Bone marrow (tissue), 2 donors: Measurements from ENCODE around the gene TUNAR.

ENCODE experiments used
- DNase-seq, 2 donors: peaks; one replicate each; lab custom pipeline; 2025; lab: John Stamatoyannopoulos, UW

TUNAR gene

DNA sequence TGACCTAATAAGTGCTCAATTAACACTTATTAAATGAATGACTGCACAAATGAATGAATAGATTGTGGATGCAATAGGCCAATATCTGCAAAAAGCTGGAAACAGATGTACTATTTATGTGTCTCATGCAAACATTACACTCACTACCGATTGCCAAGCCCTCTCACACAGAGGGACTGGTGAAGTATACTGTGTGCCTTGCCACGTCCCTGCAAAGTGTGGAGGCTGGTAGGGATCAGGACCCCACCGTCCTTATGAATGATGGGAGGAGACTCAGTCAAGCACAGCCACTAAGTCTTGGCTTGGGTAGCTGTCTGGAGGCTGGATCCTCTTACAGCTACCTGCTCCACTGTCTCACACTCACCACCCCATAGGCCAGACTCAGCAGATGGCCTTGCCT lies 3.9 kb upstream of the TUNAR start:
- DNase-seq, result no peak

DNA sequence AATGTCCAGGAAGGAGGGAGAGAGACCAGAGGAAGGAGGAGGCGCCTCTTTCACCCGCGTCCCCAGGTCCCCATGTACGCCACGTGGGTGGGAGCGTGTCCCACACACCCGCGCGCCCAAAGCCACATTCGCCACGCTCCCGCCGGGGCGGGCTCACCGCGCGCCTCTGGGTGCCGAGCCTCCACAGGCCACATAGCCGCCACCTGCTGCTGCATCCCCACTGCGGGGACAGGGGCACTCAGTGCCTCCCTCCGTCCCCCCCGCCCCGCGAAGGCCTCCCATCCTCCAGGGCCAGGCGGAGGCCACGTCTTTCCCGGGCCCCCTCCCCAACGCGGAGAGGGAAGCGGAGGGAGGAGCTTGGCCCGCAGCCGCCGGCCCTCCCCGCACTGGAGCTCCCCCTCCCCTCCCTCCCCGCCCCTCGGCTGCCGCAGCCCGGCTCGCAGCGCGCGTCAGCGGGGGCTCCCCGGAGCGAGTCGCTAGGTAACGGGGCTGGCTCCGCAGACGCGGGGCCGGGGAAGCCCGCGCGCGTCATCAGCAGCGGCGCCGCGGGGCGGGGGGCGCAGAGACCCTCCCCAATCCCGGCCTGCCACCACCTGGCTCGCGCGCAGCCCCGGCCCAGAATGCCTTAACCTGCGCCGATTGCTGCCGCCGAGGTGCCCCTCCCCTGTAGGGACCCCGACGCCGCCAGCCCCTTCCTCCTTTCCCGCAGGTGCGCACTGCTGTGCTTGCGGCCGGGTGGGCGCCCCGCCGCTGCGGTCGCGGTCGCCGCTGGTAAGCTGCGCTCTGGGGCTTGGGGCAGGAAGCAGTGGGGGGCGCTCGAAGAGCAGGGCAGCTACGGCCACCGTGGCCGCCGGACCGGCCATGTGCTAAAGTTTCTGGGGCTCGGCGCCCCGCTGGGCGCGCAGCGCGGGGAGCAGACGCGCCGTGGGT lies 536 bp upstream of the TUNAR start:
- no peak for DNase-seq

DNA sequence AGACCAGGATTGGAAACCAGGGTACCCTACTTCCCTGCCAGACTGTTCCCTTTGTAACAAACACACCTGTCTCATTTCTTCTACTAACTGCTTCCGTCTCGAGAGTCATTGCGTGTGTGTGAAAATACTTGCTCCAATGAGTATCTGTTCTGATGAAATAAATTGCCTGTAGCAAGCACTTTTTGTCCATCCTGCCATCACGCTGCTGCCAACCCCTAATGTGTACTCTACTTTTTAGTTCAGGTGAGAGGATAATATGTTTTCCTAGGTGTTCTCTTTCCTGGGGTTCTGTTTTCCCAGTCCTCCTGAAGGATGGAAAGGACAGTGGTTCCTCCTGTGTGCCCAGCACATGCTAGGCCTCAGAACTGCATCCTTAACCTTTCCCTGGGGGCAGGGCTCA lies 1.0 kb downstream of the TUNAR start:
- no peak for DNase-seq

DNA sequence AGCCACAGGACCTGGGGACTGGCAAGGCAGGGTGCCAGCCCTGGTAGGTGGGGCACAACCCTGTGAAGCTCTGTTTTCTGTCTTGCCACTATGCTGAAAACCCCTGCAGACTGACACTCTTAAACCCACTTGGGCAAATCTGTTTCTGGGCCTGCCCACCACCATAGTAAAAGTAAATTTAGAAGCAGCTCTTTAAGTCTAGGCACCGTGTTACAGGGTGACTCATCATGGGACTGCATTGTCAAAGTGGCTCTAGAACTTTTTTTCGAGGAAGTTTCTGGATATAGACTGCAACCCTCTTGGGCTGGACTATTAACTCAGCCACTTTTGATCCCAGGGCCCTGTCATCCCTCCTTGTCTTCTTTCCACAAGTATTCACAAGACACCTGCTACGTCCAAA lies 7.7 kb downstream of the TUNAR start:
- DNase-seq, result no peak

DNA sequence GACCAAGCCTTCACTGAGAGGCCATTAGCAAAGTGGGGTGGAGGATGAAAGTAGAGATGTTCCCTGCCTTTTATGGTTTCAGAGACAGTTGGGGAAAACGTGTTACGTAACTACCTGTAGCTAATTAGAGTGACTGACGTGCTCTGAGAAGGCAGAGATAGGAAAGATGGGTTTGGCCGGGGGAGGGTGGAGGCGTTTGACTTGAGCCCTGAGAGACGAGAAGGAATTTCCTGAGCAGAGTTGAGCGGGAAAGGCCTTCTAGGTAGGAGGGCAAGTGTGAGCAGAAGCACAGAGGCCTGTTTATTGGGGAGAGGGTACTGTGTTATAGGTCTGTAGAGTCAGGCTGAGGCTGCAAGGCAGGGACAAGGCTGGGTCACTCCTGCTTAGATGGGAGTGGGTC lies 8.6 kb downstream of the TUNAR start:
- DNase-seq, result no peak

DNA sequence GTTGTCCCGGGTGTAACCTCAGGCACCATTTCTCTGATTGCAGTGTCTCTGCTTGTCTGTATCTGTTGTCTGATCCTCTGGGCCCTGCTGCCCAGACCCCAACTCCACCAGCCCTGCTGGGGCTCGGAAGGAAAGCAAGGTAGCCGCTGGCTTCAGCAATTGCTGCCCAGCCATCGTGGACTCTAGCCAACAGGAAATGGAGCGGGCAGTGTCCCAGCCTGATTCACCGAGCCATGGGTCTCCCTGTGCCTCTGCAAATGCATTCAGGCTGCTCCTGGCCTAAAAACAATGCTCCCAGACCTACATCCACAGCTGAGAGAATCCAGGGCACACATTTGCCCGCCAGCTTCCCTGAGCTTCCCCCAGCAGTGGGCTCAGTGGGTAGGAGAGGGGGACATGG lies 9.2 kb downstream of the TUNAR start:
- no peak for DNase-seq

DNA sequence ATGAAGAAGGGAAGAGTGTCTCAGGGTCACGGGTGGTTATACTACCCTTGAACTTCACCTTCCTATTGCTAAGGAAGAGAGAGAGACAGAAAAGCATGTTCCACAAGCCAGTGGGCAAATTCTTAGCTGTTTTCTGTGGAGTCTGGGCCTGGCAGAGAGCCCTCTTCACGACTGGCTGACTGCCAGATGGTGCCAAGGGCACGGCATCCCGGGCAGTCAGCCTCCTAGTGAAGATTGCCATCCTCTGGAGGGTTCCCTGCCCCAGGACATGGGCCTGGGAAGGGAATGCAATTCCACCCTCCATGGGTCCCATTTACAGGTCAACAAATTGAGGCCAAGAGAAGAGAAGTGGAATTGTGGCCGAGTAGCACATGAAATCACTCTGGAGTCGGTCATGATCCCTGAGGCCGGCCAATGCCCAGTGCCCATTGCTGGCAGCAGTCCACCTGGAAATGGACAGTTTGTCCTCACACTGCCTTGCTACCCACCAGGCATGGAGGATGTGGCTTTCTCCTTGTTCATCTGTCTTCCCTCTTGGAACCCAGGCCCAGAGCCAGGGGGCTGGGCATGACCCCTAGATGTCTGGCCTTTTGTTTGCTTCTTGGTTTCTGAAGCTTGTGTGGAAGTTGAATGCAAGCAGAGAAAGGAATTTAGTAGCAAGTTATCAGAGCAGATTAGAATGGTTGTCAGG lies 9.9 kb downstream of the TUNAR start:
- DNase-seq, result no peak

DNA sequence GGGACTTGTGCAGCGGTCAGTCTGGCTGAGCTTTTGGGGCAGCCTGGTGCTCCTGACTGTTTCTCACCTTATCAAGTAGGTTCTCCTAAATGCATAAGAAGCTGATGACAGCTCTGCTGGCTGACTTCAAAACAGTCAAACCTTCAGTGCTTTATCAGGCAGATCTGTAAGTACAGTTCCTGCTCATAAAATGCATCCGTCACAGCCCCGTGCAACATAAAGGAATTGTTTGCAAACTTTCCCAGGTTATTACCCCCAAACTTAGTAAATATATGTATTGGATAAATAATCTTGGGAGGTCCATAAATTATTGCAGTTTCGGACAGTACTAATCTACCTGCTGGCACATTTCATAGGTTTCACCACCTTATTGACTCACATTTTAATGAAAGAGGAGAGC lies 10.7 kb downstream of the TUNAR start:
- DNase-seq, result no peak

DNA sequence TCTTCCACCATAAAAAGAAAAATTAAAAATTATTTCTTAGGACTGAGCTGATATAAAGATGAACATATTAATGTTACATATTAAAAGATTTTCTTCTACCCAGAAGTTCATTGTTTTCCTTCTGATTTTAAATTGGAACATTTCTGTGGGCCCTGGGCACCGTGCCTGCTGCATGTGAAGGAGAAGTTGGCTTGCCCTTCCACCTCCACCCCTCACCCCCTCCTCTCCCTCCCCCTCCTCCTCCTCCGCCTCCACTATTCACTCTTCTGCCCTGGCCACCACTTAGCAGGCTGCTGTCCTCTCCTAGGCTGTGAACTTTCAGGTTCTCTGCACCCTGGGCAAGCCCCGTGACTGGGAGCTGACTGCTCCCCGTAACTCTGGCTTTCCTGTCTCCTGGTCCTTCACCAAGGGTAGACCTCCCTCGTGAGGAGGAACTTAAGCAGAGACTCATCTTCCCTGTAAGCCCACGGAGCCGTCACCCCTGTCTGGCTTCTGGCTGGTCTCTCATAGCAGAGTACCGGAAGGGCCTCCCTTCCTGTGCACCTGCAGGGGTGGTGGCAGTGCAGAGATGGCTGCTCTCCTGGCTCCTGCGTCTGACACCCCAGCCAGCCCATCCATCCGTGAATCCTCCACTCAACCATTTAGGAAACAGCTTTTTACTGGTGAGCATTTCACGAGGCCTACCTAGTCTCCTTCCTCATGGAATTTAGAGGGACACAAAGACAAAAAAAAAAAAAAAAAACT lies 12.8 kb downstream of the TUNAR start:
- DNase-seq, result no peak

DNA sequence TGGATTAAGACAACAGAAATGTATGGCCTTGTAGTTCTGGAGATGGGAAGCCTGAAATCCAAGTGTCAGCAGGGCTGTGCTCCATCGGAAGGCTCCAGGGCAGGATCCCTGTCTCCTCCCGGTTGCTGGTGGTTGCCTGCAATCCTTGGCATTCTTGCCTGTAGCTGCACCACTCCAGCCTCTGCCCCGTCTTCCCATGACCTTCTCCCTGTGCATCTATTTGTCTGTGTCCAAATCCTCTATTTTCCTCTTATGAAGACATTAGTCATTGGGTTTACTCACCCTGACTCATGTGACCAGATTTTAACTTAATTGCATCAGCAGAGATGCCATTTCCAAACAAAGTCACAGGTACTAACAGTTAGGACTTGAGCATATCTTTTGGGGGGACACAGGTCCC lies 15.1 kb downstream of the TUNAR start:
- DNase-seq, result no peak

DNA sequence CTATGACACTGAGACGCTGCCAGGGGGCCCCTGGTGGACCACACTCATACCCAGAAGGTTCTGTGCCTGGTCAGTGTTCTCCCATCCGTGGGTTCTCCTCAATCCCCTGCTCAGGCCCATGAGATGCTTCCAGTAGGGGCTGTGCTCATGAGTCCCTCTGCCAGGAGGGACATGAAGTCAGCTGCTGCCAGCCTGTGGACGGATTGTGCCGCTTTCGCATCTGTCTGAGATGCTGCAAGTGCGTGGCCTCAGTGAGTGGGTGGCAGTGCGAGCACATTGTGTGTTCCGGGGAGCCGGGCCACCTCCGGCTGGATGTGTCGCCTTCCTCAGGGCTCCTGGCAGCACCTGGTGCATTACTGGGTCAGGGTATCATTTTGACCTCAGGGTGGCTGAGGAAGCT lies 15.5 kb downstream of the TUNAR start:
- no peak for DNase-seq

DNA sequence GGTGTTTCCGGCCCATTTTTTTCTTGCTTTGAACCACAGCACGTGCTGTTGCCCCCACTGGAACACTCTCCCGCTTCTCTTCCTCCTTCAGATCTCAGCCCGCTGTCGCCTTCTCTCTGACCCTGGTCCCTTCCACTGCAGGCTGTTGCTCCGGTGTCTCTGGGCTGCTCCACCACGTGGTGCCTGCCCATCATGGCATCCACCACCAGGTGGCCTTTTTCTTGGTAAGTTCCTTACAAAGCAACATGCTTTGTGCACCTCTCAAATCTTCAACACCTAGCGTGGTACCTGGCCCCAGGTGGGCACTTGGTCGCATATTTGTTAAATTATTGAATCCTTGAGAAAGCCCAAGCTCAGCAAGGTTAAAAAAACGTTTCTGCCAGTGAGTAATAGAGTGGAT lies 19.1 kb downstream of the TUNAR start:
- DNase-seq, result no peak

DNA sequence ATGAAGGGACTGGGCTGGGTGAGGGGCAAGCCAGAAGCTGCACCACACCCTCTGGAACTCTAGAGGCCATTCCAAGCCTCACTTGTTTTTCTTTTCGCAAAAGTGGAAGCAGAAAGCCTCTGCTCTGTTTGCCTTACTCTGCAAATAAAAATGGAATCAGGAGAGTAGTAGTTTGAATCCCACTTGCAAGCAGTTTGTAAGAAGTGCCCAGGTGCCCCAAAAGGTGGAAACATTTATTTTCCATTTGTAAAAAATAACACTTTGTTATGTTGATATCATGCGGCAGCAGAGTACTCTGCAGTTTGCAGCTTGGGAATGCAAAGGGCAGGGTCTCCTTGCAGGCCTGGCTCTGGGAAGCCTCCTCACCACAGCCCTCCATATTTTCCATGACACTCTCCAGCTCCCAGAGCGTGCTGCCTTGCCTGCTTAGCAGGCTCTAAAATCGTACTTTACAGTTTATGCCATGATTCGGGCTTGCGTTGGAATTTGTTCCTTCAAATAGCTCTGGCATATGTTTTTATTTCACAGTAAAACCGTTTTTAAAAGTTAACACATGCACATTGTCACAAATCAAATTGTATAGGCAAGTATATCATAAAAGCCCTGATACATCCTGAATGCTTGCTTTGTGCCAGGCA lies 20.0 kb downstream of the TUNAR start:
- no peak for DNase-seq

DNA sequence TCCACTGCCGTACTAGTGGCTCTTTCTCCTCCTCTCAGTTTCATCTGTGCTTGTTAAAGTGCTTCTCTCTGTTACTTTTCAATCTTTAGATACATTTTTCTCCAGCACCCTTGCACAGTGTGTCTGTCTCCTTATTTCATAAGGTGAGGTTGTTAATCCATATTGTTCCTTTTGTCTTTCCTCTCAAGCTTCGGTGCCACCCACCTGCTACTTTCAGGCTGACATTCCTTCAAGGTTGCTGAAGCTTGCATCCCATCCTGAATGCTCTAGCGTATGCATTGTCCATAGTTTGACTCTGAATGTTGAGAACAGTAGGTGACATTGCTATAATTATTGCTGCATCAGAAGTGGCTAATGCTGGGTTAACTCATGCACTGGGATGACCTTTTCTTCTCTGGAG lies 20.6 kb downstream of the TUNAR start:
- DNase-seq, result no peak

DNA sequence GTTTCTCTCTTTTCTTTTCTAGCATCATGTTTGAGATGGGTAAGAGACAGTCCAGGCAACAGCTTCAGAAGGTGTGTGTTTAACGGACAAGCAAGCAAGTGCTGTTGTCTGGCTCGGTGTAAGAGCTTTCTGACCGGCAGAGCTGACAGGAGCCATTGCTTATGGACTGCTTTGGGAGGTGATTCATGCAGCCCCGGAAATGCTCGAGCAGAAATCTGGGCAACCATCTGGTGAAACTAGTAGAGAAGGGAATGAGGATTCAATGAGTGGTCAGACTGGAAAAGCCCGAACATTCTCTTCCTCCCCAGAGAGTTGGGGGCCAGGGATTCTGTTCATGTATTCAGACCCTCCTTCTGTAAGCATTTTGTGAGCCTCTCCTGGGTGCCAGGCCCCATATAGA lies 24.4 kb downstream of the TUNAR start:
- no peak for DNase-seq

DNA sequence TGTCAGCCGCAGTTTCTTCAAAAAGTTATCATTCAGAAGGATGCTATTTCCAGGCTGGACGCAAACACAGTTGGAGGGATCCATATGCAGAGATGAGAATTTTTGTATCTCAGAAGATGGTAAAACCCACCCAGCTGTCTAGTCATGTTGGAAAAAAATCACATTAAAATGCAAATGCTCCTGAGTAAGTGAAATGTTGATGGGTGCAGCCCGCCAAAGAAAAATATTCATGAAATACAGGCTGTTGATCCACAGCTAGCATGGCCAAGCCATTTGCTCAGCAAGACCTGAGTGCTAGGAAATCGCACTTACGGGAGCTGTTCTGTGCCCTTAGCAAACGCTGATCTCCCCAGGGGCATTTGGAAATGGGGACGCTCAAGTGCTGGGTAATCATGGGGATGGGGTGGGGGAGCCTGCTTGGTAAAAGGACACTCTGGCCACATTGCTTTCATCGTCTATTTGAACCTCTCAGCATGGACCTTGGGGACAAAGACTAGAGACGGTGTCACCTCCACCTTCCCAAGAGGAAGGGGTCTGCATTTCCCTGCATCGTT lies 25.7 kb downstream of the TUNAR start:
- no peak for DNase-seq

DNA sequence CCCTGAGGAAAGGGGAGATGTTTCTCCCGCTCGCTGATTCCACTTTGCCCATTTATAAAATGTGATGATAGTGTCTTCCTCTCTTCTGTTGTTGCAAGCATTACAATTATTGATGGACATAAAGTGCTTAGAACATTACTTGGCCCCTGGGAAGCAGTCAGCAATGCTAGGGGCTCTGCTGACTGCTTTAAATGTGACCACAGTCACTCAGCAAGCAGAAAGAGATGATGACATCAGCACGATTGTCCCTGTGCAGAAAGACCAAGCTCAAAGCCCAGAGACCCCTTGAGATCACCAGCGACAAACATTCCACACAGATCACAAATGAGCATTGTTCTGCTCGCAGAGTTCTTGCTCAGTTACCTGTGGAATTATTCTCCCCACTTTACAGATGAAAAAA lies 26.5 kb downstream of the TUNAR start:
- no peak for DNase-seq

DNA sequence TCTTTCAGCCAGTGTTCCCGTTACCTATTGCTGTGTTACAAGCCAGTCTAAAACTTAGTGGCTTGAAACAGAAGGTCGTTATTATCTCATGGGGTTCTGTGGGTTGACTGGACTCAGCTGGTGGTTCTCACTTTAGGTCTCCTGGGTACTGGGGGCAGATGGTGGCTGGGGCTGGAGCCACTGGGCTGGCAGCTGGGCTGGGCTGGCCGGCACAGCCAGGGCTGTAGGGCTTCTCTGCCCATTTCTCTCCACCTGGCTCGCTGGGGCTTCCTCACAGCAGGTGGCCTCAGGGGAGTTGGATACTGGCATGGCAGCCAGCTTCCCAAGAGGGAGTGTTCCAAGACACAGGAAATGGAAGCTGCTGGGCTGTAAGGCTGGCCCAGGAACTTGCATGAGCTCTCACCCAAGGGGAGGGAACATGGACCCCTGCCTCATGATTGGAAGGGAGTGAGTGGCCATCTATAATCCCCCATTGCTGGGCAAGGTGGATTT lies 27.0 kb downstream of the TUNAR start:
- DNase-seq, result no peak

DNA sequence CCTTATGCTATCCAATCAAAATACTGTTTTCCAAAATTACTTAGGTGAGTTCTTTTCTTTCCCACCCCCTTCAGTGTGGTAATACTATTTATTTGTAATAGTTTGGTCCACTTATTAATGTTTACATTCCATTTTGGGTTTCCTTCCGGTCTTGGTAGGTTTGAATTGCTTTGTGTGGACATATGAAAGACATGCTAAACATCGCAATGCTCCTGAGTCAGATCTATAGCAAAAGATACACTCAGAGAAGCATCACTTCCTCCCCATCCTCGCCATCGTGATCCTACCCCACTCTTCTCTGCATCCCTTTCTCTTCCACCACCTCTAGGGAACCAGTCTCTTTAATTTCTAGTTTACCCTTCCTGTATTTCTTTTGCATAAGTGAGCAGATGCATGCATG lies 30.0 kb downstream of the TUNAR start:
- DNase-seq, result no peak

DNA sequence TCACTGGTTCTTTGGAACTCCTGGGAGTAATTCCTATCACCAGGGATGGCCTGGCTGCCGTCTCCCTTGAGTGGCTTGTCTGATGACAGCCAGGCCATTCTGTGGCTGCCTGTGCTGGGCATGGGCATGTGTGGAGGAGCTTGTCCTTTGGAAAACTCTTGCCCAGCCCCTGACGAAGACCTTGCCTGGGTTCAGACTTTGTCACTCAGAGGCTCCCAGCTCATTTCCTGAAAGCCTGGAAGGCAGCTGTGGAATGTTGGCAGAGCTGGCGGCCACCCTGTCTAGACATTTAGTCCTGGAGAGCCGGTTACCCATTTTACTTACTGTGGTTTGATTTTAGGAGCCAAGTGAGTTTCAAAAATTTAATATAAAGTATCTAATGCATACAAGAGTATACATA lies 34.0 kb downstream of the TUNAR start:
- no peak for DNase-seq

DNA sequence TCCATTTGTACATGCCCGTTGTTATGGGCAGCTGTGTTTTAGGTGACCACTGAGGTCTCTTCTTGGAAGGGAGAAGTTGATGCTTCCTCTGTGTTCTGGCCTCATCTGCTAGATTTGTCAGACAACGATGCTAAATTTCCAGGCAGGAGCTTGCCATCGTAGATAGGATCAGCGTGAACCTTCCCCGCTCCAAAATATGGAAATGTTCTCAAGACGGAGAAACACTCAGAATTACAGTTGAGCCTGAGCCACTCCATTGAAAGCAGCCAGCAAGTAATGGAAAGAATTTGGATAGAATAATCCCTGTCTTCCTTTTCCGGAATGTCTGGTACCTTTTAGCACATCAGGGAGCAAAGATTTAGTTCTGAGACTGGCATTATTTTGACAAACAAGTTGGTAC lies 34.8 kb downstream of the TUNAR start:
- no peak for DNase-seq

DNA sequence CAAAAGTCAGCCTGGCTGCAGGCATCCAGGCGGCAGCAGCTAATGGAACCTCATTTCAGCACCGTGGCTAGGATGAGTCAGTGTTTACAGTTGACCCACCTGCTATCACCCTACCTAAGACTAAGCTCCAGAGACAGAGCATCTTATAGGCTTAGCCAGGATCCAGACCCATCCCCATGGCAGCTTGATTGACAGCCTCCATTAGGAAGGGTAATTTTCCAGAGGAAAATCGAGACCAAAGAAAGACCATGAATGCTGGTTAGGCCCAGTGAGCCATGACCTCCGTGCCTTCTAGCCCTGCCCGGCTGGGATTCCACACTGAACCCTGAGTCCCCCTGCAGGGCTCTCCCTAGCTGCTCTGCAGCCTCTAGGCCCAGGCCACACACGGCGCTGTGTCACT lies 38.7 kb downstream of the TUNAR start:
- DNase-seq, result no peak
